GM12878 (cell line): ENCODE data around the gene ATL2. TPM values are rescaled to one million over a fixed set of nuclear protein-coding genes. Genes with fewer than 3 reads are reported as not detected.

Source experiments
- ATAC-seq: fragments of 200-7000 bp; cut with Tn5 transposase; 3 replicates; pipeline ENCODE4 v1.9.1; 2020; ENCODE audit warnings: mild to moderate bottlenecking, moderate library complexity
- BruUV-seq: library from RNA; stranded (reverse); fragments of 400-500 nt; replicated peaks from 2 replicates; lab custom pipeline; 2021; lab: Mats Ljungman, UMichigan
- CTCF ChIA-PET: fragments of 300-600 bp; sonication (Branson Sonifier 250); formaldehyde crosslinking; extraction: SDS; loops from one replicate; lab custom pipeline; 2021; ENCODE audit warnings: inconsistent platforms; lab: Yijun Ruan, JAX
- POLR2A ChIA-PET: fragments of 350-600 bp; formaldehyde crosslinking; extraction: SDS; loops from one replicate; lab custom pipeline; 2021; ENCODE audit warnings: inconsistent platforms; lab: Charles Lee
- RAD21 ChIA-PET: fragments of 300-600 bp; sonication (Branson Sonifier 250); formaldehyde crosslinking; loops from one replicate; lab custom pipeline; 2023; ENCODE audit warnings: antibody characterized with exemption; ENCODE audit not compliant: unreplicated experiment; lab: Charles Lee
- SMC1A ChIA-PET: fragments of 300-600 bp; sonication (Branson Sonifier 250); formaldehyde crosslinking; loops from one replicate; lab custom pipeline; 2023; ENCODE audit not compliant: unreplicated experiment, uncharacterized antibody; lab: Charles Lee
- DNase-seq: peaks from one replicate; pipeline ENCODE4 v3.0.0-alpha.2; 2011; ENCODE audit warnings: low read depth, low spot score
- FAIRE-seq: peaks from 3 replicates; lab custom pipeline; 2011; peaks lifted over from hg19 to GRCh38; lab: Jason Lieb, UNC
- H2AFZ ChIP-seq: 2 replicates; pipeline ENCODE4 v1.6.0; 2011; ENCODE audit warnings: low read depth, low read length, control low read depth; ENCODE audit not compliant: control insufficient read depth
- H3K27ac ChIP-seq: 2 replicates; pipeline ENCODE4 v1.5.1; 2011; ENCODE audit warnings: control low read depth; ENCODE audit not compliant: control insufficient read depth, insufficient read depth
- H3K27me3 ChIP-seq, 2 experiments: replicated peaks in 1 of 2; 2 replicates each; pipeline versions ENCODE4 v1.6.0 to v1.6.1; 2011; ENCODE audit warnings: low read length in 1 of 2; ENCODE audit not compliant: control insufficient read depth in 2 of 2, insufficient read depth in 2 of 2
- H3K36me3 ChIP-seq, 2 experiments: 2 replicates each; pipeline ENCODE4 v1.5.1; 2011; ENCODE audit warnings: low read length in 1 of 2; ENCODE audit not compliant: control insufficient read depth in 2 of 2, insufficient read depth in 2 of 2
- H3K4me1 ChIP-seq: 2 replicates; pipeline ENCODE4 v1.6.1; 2011; ENCODE audit warnings: mild to moderate bottlenecking, low read length, moderate library complexity, mixed read lengths; ENCODE audit not compliant: control insufficient read depth, insufficient read depth
- H3K4me2 ChIP-seq: 2 replicates; pipeline ENCODE4 v1.6.0; 2011; ENCODE audit warnings: control low read depth; ENCODE audit not compliant: control insufficient read depth, insufficient read depth
- H3K4me3 ChIP-seq: fragments of 200-600 bp; sonication (generic); 2 replicates; pipeline ENCODE4 v1.5.1; 2016
- H3K79me2 ChIP-seq: 2 replicates; pipeline ENCODE4 v1.6.0; 2011; ENCODE audit warnings: low read length; ENCODE audit not compliant: control insufficient read depth, insufficient read depth
- H3K9ac ChIP-seq: 2 replicates; pipeline ENCODE4 v1.8.0; 2011; ENCODE audit warnings: low read length, control low read depth, mixed read lengths; ENCODE audit not compliant: control insufficient read depth, insufficient read depth
- H3K9me3 ChIP-seq: replicated peaks from 3 replicates; pipeline ENCODE4 v1.5.1; 2011; ENCODE audit warnings: mild to moderate bottlenecking, low read length; ENCODE audit not compliant: control insufficient read depth, insufficient read depth
- H4K20me1 ChIP-seq: 2 replicates; pipeline ENCODE4 v1.6.0; 2011; ENCODE audit not compliant: control insufficient read depth, insufficient read depth
- CTCF ChIP-seq, 3 experiments: IDR thresholded peaks in 2 of 3; conservative IDR thresholded peaks in 1 of 3; 2 replicates each; pipeline ENCODE4 v1.5.1; 2011; ENCODE audit warnings: low read depth in 3 of 3, low read length in 3 of 3, mild to moderate bottlenecking in 3 of 3, control low read depth in 2 of 3, moderate library complexity in 2 of 3, inconsistent platforms in 1 of 3, mixed read lengths in 1 of 3; ENCODE audit not compliant: control insufficient read depth in 2 of 3, insufficient read depth in 1 of 3; ENCODE audit errors: extremely low read depth in 1 of 3
- HCFC1 ChIP-seq: fragments of 150-350 bp; IDR thresholded peaks from 2 replicates; pipeline ENCODE4 v1.6.1; 2014; ENCODE audit warnings: low read length
- IKZF2 ChIP-seq, 2 experiments: fragments of 450-650 bp; IDR thresholded peaks; 2 replicates each; pipeline ENCODE4 v1.6.1; 2017; ENCODE audit warnings: mild to moderate bottlenecking in 2 of 2, moderate library complexity in 2 of 2
- MEF2A ChIP-seq: IDR thresholded peaks from 2 replicates; pipeline ENCODE4 v1.6.1; 2011; ENCODE audit warnings: low read depth, mild to moderate bottlenecking, low read length, moderate library complexity; ENCODE audit not compliant: insufficient read depth
- NFIC ChIP-seq: IDR thresholded peaks from 2 replicates; pipeline ENCODE4 v1.6.1; 2012; ENCODE audit warnings: low read depth, mild to moderate bottlenecking, inconsistent platforms, low read length, moderate library complexity
- PAX5 ChIP-seq: IDR thresholded peaks from 2 replicates; pipeline ENCODE4 v1.6.1; 2011; ENCODE audit warnings: low read depth, low read length, borderline replicate concordance
- POU2F2 ChIP-seq: IDR thresholded peaks from 3 replicates; pipeline ENCODE4 v1.6.1; 2011; ENCODE audit warnings: low read depth, mild to moderate bottlenecking, low read length, borderline replicate concordance
- RAD21 ChIP-seq: IDR thresholded peaks from 2 replicates; pipeline ENCODE4 v1.6.1; 2011; ENCODE audit warnings: mild to moderate bottlenecking, low read depth, low read length, moderate library complexity; ENCODE audit not compliant: insufficient read depth
- RB1 ChIP-seq: fragments of 450-650 bp; formaldehyde crosslinking; IDR thresholded peaks from 2 replicates; pipeline ENCODE4 v1.6.1; 2017; ENCODE audit warnings: mild to moderate bottlenecking, borderline replicate concordance
- RUNX3 ChIP-seq: IDR thresholded peaks from 2 replicates; pipeline ENCODE4 v1.6.1; 2012; ENCODE audit warnings: low read length, inconsistent platforms
- SMARCA5 ChIP-seq: fragments of 450-650 bp; IDR thresholded peaks from 2 replicates; pipeline ENCODE4 v1.6.1; 2017; ENCODE audit warnings: mild to moderate bottlenecking
- SMC3 ChIP-seq: IDR thresholded peaks from 2 replicates; pipeline ENCODE4 v1.6.1; 2011; ENCODE audit warnings: low read length, improper control_type of control experiment, borderline replicate concordance
- SUZ12 ChIP-seq: fragments of 200-600 bp; sonication (generic); IDR thresholded peaks from one replicate; pipeline ENCODE4 v1.6.1; 2018; ENCODE audit warnings: antibody characterized with exemption, mild to moderate bottlenecking; ENCODE audit not compliant: unreplicated experiment
- ZNF24 ChIP-seq: fragments of 450-650 bp; IDR thresholded peaks from 2 replicates; pipeline ENCODE4 v1.6.1; 2017; ENCODE audit warnings: antibody characterized with exemption, mild to moderate bottlenecking
- whole genome bisulfite sequencing: methylation state at CpG from one replicate; pipeline ENCODE4 v1.1.6; 2016; ENCODE audit warnings: low lambda C conversion rate; ENCODE audit not compliant: insufficient replicate concordance, insufficient coverage; ENCODE audit errors: missing lambda C conversion rate; 5-methylcytosine and 5-hydroxymethylcytosine counted together
- in situ Hi-C: fragments of 300-500 bp; cut with MboI; formaldehyde crosslinking; loops from 9 replicates; pipeline ENCODE4 v1.14.3; 2018; ENCODE audit warnings: mixed read lengths
- intact Hi-C: fragments of 100-400 bp; cut with micrococcal nuclease; formaldehyde crosslinking; loops from one replicate; pipeline ENCODE4 v1.14.2; 2022; ENCODE audit not compliant: unreplicated experiment
- polyA plus RNA-seq, 11 experiments: library from polyadenylated mRNA; depleted of rRNA in 4 of 11; unstranded in 6 of 11; stranded (reverse) in 5 of 11; fragments of >200 nt; fragmentation: Nextera tagmentation in 4 of 11; fragmentation: Illumina TruSeq in 1 of 11; extraction: Ambion mirVana in 4 of 11; extraction: Trizol in 1 of 11; gene quantifications; 1 replicate in 1 of 11; 2 replicates in 10 of 11; pipeline versions ENCODE4 v1.2.1 to v1.2.3, GENCODE V29; 2011 to 2016; ENCODE audit warnings: inconsistent platforms in 2 of 11, missing spikeins in 2 of 11, low read depth in 1 of 11
- total RNA-seq, 4 experiments: library from RNA; depleted of rRNA in 3 of 4; stranded (reverse); fragments of >200 nt in 3 of 4; fragmentation: Illumina TruSeq in 1 of 4; extraction: Trizol in 1 of 4; gene quantifications; 2 replicates each; pipeline versions ENCODE4 v1.2.1 to v1.2.3, GENCODE V29; 2013 to 2021
- TF ChIP-seq, protein P1 (sequence below): IDR thresholded peaks from 2 replicates; pipeline ENCODE4 v1.6.1; 2012; ENCODE audit warnings: low read depth, low read length, improper control_type of control experiment
- TF ChIP-seq, protein P2 (sequence below): fragments of 450-650 bp; IDR thresholded peaks from 2 replicates; pipeline ENCODE4 v1.6.1; 2017; ENCODE audit warnings: mild to moderate bottlenecking, low read depth, inconsistent platforms; ENCODE audit not compliant: poor library complexity, severe bottlenecking

Gene ATL2
- total and polyA plus RNA-seq, 10 of the 15 experiments (the other 5 are each of a cell fraction or from before 2014, with no cell fraction given): 8.6 to 51.5 (median 41.8) TPM

- peak; percentile 65 for DNase-seq
These were observed 102.5 kb downstream of the ATL2 start for GRCh38 chr2:38274286-38275276.

More at GRCh38 chr2:38274286-38275276, 102.5 kb downstream of the ATL2 start:
- no peak overlapping the region for H3K4me3 ChIP-seq
- POLR2A ChIA-PET: interaction anchor here (0.5 to 0.7 kb wide), 7 partner anchors 11 to 925 kb away, joined by 3 to 9 read pairs (median 5); no protein-coding TSS in a partner anchor
- in situ Hi-C loops (no loop called here), intact Hi-C loops (loop anchor here (1.0 kb wide), 5 partner anchors 159 to 878 kb away; partner anchors contain the start of gene CYP1B1)
- H3K36me3 ChIP-seq: no peaks in the 10 kb centered on the region
- no peak overlapping the region for H3K4me2 ChIP-seq
- peak overlapping the region; percentile 42; the same call in 1 of the 2 replicates for H2AFZ ChIP-seq
- H3K9ac ChIP-seq: no peak overlapping the region
- SMC1A ChIA-PET: interaction anchor here (0.6 to 7.0 kb wide), 41 partner anchors 10 to 878 kb away, joined by 3 to 43 read pairs (median 4); partner anchors contain the start of gene CYP1B1
- RAD21 ChIA-PET: interaction anchor here (0.6 to 3.5 kb wide), 48 partner anchors 10 to 938 kb away, joined by 3 to 29 read pairs (median 4); no protein-coding TSS in a partner anchor
- FAIRE-seq: peak; percentile 97
- no peaks in the 10 kb centered on the region for H3K79me2 ChIP-seq
- 22% methylated on average over 6 of the region's 7 CpGs for WGBS
- H3K9me3 ChIP-seq: peaks cover 5% of the 10 kb centered on the region; the same call in 2 of the 3 replicates
- no TSS peak for BruUV-seq
- CTCF ChIA-PET: interaction anchor here (0.5 to 4.8 kb wide), 68 partner anchors 8 to 889 kb away, joined by 3 to 31 read pairs (median 4); partner anchors contain the start of gene CYP1B1
- no peak overlapping the region for H3K27ac ChIP-seq
- TF ChIP-seq RUNX3 (peak; percentile 73), SUZ12 (no peak), SMARCA5 (0 out of 2 replicates have a peak, but pooled peaks have one; percentile 45), RB1 (peak; percentile 33; the same call in 1 of the 2 replicates), RAD21 (peak; percentile 93), NFIC (0 out of 2 replicates have a peak, but pooled peaks have one; percentile 46), PAX5 (no peak), IKZF2 (IDR thresholded peaks at IDR 0.05) (no peak), SMC3 (peak; percentile 95), POU2F2 (peak; percentile 50; the same call in 2 of the 3 replicates), MEF2A (0 out of 2 replicates have a peak, but pooled peaks have one; percentile 19), HCFC1 (no peak), CTCF (IDR thresholded peaks at IDR 0.05 in 2 of 3, conservative IDR thresholded peaks at IDR 0.05 in 1 of 3; ENCODE audit: control insufficient read depth in 2 of 3, extremely low read depth in 1 of 3, insufficient read depth in 1 of 3, low read depth in 3 of 3, low read length in 3 of 3) (peak; percentile 53 to 79 (median 63); a peak in 5 of 6 replicates), ZNF24 (peak; percentile 29; the same call in 1 of the 2 replicates)
- TF ChIP-seq, protein P1, sequence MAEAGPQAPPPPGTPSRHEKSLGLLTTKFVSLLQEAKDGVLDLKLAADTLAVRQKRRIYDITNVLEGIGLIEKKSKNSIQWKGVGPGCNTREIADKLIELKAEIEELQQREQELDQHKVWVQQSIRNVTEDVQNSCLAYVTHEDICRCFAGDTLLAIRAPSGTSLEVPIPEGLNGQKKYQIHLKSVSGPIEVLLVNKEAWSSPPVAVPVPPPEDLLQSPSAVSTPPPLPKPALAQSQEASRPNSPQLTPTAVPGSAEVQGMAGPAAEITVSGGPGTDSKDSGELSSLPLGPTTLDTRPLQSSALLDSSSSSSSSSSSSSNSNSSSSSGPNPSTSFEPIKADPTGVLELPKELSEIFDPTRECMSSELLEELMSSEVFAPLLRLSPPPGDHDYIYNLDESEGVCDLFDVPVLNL: no peak
- TF ChIP-seq, protein P2, sequence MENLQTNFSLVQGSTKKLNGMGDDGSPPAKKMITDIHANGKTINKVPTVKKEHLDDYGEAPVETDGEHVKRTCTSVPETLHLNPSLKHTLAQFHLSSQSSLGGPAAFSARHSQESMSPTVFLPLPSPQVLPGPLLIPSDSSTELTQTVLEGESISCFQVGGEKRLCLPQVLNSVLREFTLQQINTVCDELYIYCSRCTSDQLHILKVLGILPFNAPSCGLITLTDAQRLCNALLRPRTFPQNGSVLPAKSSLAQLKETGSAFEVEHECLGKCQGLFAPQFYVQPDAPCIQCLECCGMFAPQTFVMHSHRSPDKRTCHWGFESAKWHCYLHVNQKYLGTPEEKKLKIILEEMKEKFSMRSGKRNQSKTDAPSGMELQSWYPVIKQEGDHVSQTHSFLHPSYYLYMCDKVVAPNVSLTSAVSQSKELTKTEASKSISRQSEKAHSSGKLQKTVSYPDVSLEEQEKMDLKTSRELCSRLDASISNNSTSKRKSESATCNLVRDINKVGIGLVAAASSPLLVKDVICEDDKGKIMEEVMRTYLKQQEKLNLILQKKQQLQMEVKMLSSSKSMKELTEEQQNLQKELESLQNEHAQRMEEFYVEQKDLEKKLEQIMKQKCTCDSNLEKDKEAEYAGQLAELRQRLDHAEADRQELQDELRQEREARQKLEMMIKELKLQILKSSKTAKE: peak; percentile 23
- H3K4me1 ChIP-seq: no peaks in the 10 kb centered on the region
- ATAC-seq: peak; percentile 89
- no peaks in the 10 kb centered on the region for H4K20me1 ChIP-seq
- no peaks in the 10 kb centered on the region for H3K27me3 ChIP-seq
